ENCODE results near the gene AGXT2. TPM values are rescaled to one million over a fixed set of nuclear protein-coding genes. Genes with fewer than 3 reads are reported as not detected.

Gene AGXT2
- total RNA-seq, 2 experiments from 2014 or later = not detected

- no peak for DNase-seq
- Mint-ChIP-seq H3K9me3 (peaks cover 4% of the 10 kb centered on the region), H3K4me1 (no peaks in the 10 kb centered on the region), H3K4me3 (no peak overlapping the region), H3K36me3 (ENCODE audit: low read depth) (no peaks in the 10 kb centered on the region), H3K27me3 (peaks cover 5% of the 10 kb centered on the region), H3K27ac (no peak overlapping the region)
- ChIA-PET POLR2A (no interaction called here), CTCF (no interaction called here)
Observed at GRCh38 chr5:35069188-35069587, 21.4 kb upstream of the AGXT2 start.

- no peak for DNase-seq
Observed at GRCh38 chr5:35067985-35068384, 20.2 kb upstream of the AGXT2 start.

GRCh38 chr5:35066260-35066795 lies 18.6 kb upstream of the AGXT2 start:
- Mint-ChIP-seq H3K9me3 (no peaks in the 10 kb centered on the region), H3K4me1 (no peaks in the 10 kb centered on the region), H3K36me3 (ENCODE audit: low read depth) (no peaks in the 10 kb centered on the region), H3K27me3 (peaks cover 5% of the 10 kb centered on the region), H3K27ac (no peak overlapping the region), H3K4me3 (no peak overlapping the region)
- no peak for DNase-seq
- POLR2A ChIA-PET = no interaction called here
- CTCF ChIA-PET = no interaction called here

More at GRCh38 chr5:35067985-35068384, 20.2 kb upstream of the AGXT2 start:
- Mint-ChIP-seq H3K27me3 (peaks cover 5% of the 10 kb centered on the region), H3K36me3 (ENCODE audit: low read depth) (no peaks in the 10 kb centered on the region), H3K4me3 (no peak overlapping the region), H3K27ac (no peak overlapping the region), H3K9me3 (no peaks in the 10 kb centered on the region), H3K4me1 (no peaks in the 10 kb centered on the region)
- CTCF ChIA-PET = no interaction called here
- POLR2A ChIA-PET = no interaction called here

- POLR2A ChIA-PET = no interaction called here
- H3K4me1 Mint-ChIP-seq = no peaks in the 10 kb centered on the region
- H3K36me3 Mint-ChIP-seq (ENCODE audit: low read depth) = no peaks in the 10 kb centered on the region
- H3K4me3 Mint-ChIP-seq = no peak overlapping the region
- H3K9me3 Mint-ChIP-seq = no peaks in the 10 kb centered on the region
- CTCF ChIA-PET = no interaction called here
- no peak for DNase-seq
- peaks cover 15% of the 10 kb centered on the region for H3K27me3 Mint-ChIP-seq
- no peak overlapping the region for H3K27ac Mint-ChIP-seq
Observed at GRCh38 chr5:35063414-35063813, 15.7 kb upstream of the AGXT2 start.

GRCh38 chr5:35061211-35061770 lies 13.5 kb upstream of the AGXT2 start:
- no peaks in the 10 kb centered on the region for H3K9me3 Mint-ChIP-seq
- POLR2A ChIA-PET = no interaction called here

GRCh38 chr5:35060236-35060635 lies 12.5 kb upstream of the AGXT2 start:
- DNase-seq = no peak
- ChIA-PET CTCF (no interaction called here), POLR2A (no interaction called here)
- no peaks in the 10 kb centered on the region for H3K4me1 Mint-ChIP-seq
- H3K27me3 Mint-ChIP-seq = peaks cover 21% of the 10 kb centered on the region
- H3K27ac Mint-ChIP-seq = no peak overlapping the region
- H3K9me3 Mint-ChIP-seq = no peaks in the 10 kb centered on the region
- no peaks in the 10 kb centered on the region for H3K36me3 Mint-ChIP-seq (ENCODE audit: low read depth)
- H3K4me3 Mint-ChIP-seq = no peak overlapping the region

More at GRCh38 chr5:35061211-35061770, 13.5 kb upstream of the AGXT2 start:
- CTCF ChIA-PET = no interaction called here
- Mint-ChIP-seq H3K27ac (no peak overlapping the region), H3K36me3 (ENCODE audit: low read depth) (no peaks in the 10 kb centered on the region), H3K4me3 (no peak overlapping the region), H3K27me3 (peaks cover 17% of the 10 kb centered on the region), H3K4me1 (no peaks in the 10 kb centered on the region)
- DNase-seq = no peak

- ChIA-PET CTCF (no interaction called here), POLR2A (no interaction called here)
- Mint-ChIP-seq H3K9me3 (no peaks in the 10 kb centered on the region), H3K4me3 (no peak overlapping the region), H3K27me3 (peaks cover 22% of the 10 kb centered on the region), H3K4me1 (no peaks in the 10 kb centered on the region), H3K27ac (no peak overlapping the region), H3K36me3 (ENCODE audit: low read depth) (no peaks in the 10 kb centered on the region)
- DNase-seq = no peak
Observed at GRCh38 chr5:35059251-35059650, 11.5 kb upstream of the AGXT2 start.

- H3K9me3 Mint-ChIP-seq = no peaks in the 10 kb centered on the region
- no peak overlapping the region for H3K4me3 Mint-ChIP-seq
- H3K27me3 Mint-ChIP-seq = peaks cover 22% of the 10 kb centered on the region
- no peaks in the 10 kb centered on the region for H3K4me1 Mint-ChIP-seq
- no peak for DNase-seq
- no peaks in the 10 kb centered on the region for H3K36me3 Mint-ChIP-seq (ENCODE audit: low read depth)
- no peak overlapping the region for H3K27ac Mint-ChIP-seq
- ChIA-PET CTCF (no interaction called here), POLR2A (no interaction called here)
Observed at GRCh38 chr5:35058374-35058788, 10.6 kb upstream of the AGXT2 start.

GRCh38 chr5:35056686-35057085 lies 8.9 kb upstream of the AGXT2 start:
- Mint-ChIP-seq H3K36me3 (ENCODE audit: low read depth) (no peaks in the 10 kb centered on the region), H3K4me1 (no peaks in the 10 kb centered on the region), H3K27ac (no peak overlapping the region), H3K27me3 (peaks cover 22% of the 10 kb centered on the region), H3K9me3 (no peaks in the 10 kb centered on the region), H3K4me3 (no peak overlapping the region)
- CTCF ChIA-PET = no interaction called here
- POLR2A ChIA-PET = no interaction called here
- DNase-seq = no peak

GRCh38 chr5:35052838-35053237 lies 5.1 kb upstream of the AGXT2 start:
- POLR2A ChIA-PET = no interaction called here
- Mint-ChIP-seq H3K4me3 (no peak overlapping the region), H3K36me3 (ENCODE audit: low read depth) (no peaks in the 10 kb centered on the region), H3K27ac (no peak overlapping the region), H3K4me1 (no peaks in the 10 kb centered on the region), H3K27me3 (peaks cover 10% of the 10 kb centered on the region), H3K9me3 (no peaks in the 10 kb centered on the region)
- CTCF ChIA-PET = no interaction called here
- DNase-seq = no peak

GRCh38 chr5:35050541-35051126 lies 2.9 kb upstream of the AGXT2 start:
- Mint-ChIP-seq H3K4me3 (no peak overlapping the region), H3K4me1 (no peaks in the 10 kb centered on the region), H3K27me3 (peaks cover 7% of the 10 kb centered on the region), H3K9me3 (no peaks in the 10 kb centered on the region), H3K27ac (no peak overlapping the region), H3K36me3 (ENCODE audit: low read depth) (no peaks in the 10 kb centered on the region)
- POLR2A ChIA-PET = no interaction called here
- CTCF ChIA-PET = no interaction called here
- DNase-seq = no peak

- ChIA-PET CTCF (no interaction called here), POLR2A (no interaction called here)
- Mint-ChIP-seq H3K9me3 (no peaks in the 10 kb centered on the region), H3K4me1 (no peaks in the 10 kb centered on the region), H3K4me3 (no peak overlapping the region), H3K27me3 (peaks cover 6% of the 10 kb centered on the region), H3K27ac (no peak overlapping the region), H3K36me3 (ENCODE audit: low read depth) (no peaks in the 10 kb centered on the region)
- DNase-seq = no peak
Observed at GRCh38 chr5:35048910-35049309, 1.2 kb upstream of the AGXT2 start.

- Mint-ChIP-seq H3K9me3 (no peaks in the 10 kb centered on the region), H3K4me1 (no peaks in the 10 kb centered on the region), H3K27ac (no peak overlapping the region), H3K36me3 (ENCODE audit: low read depth) (no peaks in the 10 kb centered on the region), H3K27me3 (peaks cover 6% of the 10 kb centered on the region), H3K4me3 (no peak overlapping the region)
- DNase-seq = no peak
- ChIA-PET POLR2A (no interaction called here), CTCF (no interaction called here)
Observed at GRCh38 chr5:35046774-35047173, 975 bp downstream of the AGXT2 start.

GRCh38 chr5:35045280-35045679 lies 2.5 kb downstream of the AGXT2 start:
- POLR2A ChIA-PET = no interaction called here
- Mint-ChIP-seq H3K9me3 (no peaks in the 10 kb centered on the region), H3K27me3 (peaks cover 9% of the 10 kb centered on the region), H3K4me3 (no peak overlapping the region), H3K4me1 (no peaks in the 10 kb centered on the region), H3K27ac (no peak overlapping the region), H3K36me3 (ENCODE audit: low read depth) (no peaks in the 10 kb centered on the region)
- no peak for DNase-seq
- CTCF ChIA-PET = no interaction called here

All from activated CD4-positive, alpha-beta memory T cell treated with anti-CD3 and anti-CD28 coated beads, Interleukin-2, amount 10 ng/mL, durations not matched to agents 7 days and 5 days (primary cell).